Liver (tissue), 9 donors: Measurements from ENCODE around the gene KCNJ5. TPM values are rescaled to one million over a fixed set of nuclear protein-coding genes. Genes with fewer than 3 reads are reported as not detected.

ENCODE experiments used
- DNase-seq: peaks from one replicate; pipeline ENCODE4 v3.0.0-alpha.2; 2017; ENCODE audit warnings: low spot score
- H3K27ac ChIP-seq, 2 donors: one replicate each; pipeline ENCODE4 v1.7.0; 2013; ENCODE audit warnings: inconsistent platforms in 2 of 2, low read length in 2 of 2, control low read depth in 1 of 2, low read depth in 1 of 2, mild to moderate bottlenecking in 1 of 2
- H3K27me3 ChIP-seq, 4 donors: one replicate each; pipeline versions ENCODE4 v1.6.1 to v1.7.0; 2013; ENCODE audit warnings: low read length in 3 of 4, inconsistent platforms in 1 of 4, mild to moderate bottlenecking in 1 of 4, moderate library complexity in 1 of 4; ENCODE audit not compliant: control insufficient read depth in 4 of 4, insufficient read depth in 4 of 4
- H3K36me3 ChIP-seq, 4 donors: one replicate each; pipeline versions ENCODE4 v1.6.1 to v1.7.0; 2013; ENCODE audit warnings: low read length in 3 of 4, mild to moderate bottlenecking in 3 of 4, low read depth in 1 of 4, moderate library complexity in 1 of 4; ENCODE audit not compliant: control insufficient read depth in 4 of 4, insufficient read depth in 3 of 4
- H3K4me1 ChIP-seq, 4 donors: one replicate each; pipeline versions ENCODE4 v1.6.1 to v1.7.0; 2013; ENCODE audit warnings: low read length in 3 of 4, mild to moderate bottlenecking in 3 of 4, moderate library complexity in 1 of 4; ENCODE audit not compliant: control insufficient read depth in 4 of 4, insufficient read depth in 4 of 4
- H3K4me3 ChIP-seq, 3 donors: one replicate each; pipeline versions ENCODE4 v1.6.1 to v1.7.0; 2013; ENCODE audit warnings: low read length in 3 of 3, control low read depth in 1 of 3, low read depth in 1 of 3, mild to moderate bottlenecking in 1 of 3
- H3K9ac ChIP-seq, 2 donors: one replicate each; pipeline ENCODE4 v1.7.0; 2013; ENCODE audit warnings: low read length in 2 of 2, mild to moderate bottlenecking in 2 of 2, moderate library complexity in 2 of 2, control low read depth in 1 of 2, low read depth in 1 of 2
- H3K9me3 ChIP-seq, 4 donors: one replicate each; pipeline versions ENCODE4 v1.6.1 to v1.7.0; 2013; ENCODE audit warnings: low read length in 3 of 4; ENCODE audit not compliant: control insufficient read depth in 4 of 4
- CTCF ChIP-seq: fragments of 150-350 bp; IDR thresholded peaks from 2 replicates; pipeline ENCODE4 v1.5.1; 2017; ENCODE audit warnings: improper control_type of control experiment, low read depth, low read length; ENCODE audit not compliant: missing input control
- EGR1 ChIP-seq, 2 donors: IDR thresholded peaks; 2 replicates each; pipeline ENCODE4 v1.6.1; 2016 to 2018; ENCODE audit warnings: antibody characterized with exemption in 2 of 2, low read depth in 2 of 2
- FOXA1 ChIP-seq: IDR thresholded peaks from 2 replicates; pipeline ENCODE4 v1.6.1; 2016; ENCODE audit warnings: antibody characterized with exemption
- FOXA2 ChIP-seq: IDR thresholded peaks from 2 replicates; pipeline ENCODE4 v1.6.1; 2016; ENCODE audit warnings: antibody characterized with exemption
- GABPA ChIP-seq, 2 donors: IDR thresholded peaks in 1 of 2; conservative IDR thresholded peaks in 1 of 2; 2 replicates each; pipeline ENCODE4 v1.6.1; 2016; ENCODE audit warnings: antibody characterized with exemption in 2 of 2, mild to moderate bottlenecking in 1 of 2, moderate library complexity in 1 of 2
- HNF4A ChIP-seq, 2 donors: conservative IDR thresholded peaks; 2 replicates each; pipeline ENCODE4 v1.6.1; 2016; ENCODE audit warnings: antibody characterized with exemption in 2 of 2, mild to moderate bottlenecking in 2 of 2
- HNF4G ChIP-seq: IDR thresholded peaks from 2 replicates; pipeline ENCODE4 v1.6.1; 2016; ENCODE audit warnings: antibody characterized with exemption
- JUND ChIP-seq, 2 donors: IDR thresholded peaks; 2 replicates each; pipeline ENCODE4 v1.6.1; 2016; ENCODE audit warnings: antibody characterized with exemption in 2 of 2
- MAX ChIP-seq: IDR thresholded peaks from 2 replicates; pipeline ENCODE4 v1.6.1; 2016; ENCODE audit warnings: antibody characterized with exemption
- NR2F2 ChIP-seq: IDR thresholded peaks from 2 replicates; pipeline ENCODE4 v1.6.1; 2016; ENCODE audit warnings: antibody characterized with exemption
- RAD21 ChIP-seq, 2 donors: IDR thresholded peaks; 2 replicates each; pipeline ENCODE4 v1.6.1; 2016; ENCODE audit warnings: antibody characterized with exemption in 2 of 2, mild to moderate bottlenecking in 2 of 2
- REST ChIP-seq: IDR thresholded peaks from 2 replicates; pipeline ENCODE4 v1.6.1; 2016; ENCODE audit warnings: antibody characterized with exemption, mild to moderate bottlenecking
- RXRA ChIP-seq, 2 donors: IDR thresholded peaks; 2 replicates each; pipeline ENCODE4 v1.6.1; 2017 to 2018; ENCODE audit warnings: antibody characterized with exemption in 2 of 2, mild to moderate bottlenecking in 1 of 2
- SP1 ChIP-seq: IDR thresholded peaks from 2 replicates; pipeline ENCODE4 v1.6.1; 2018; ENCODE audit warnings: antibody characterized with exemption, mild to moderate bottlenecking
- TAF1 ChIP-seq: conservative IDR thresholded peaks from 2 replicates; pipeline ENCODE4 v1.6.1; 2016; ENCODE audit warnings: antibody characterized with exemption, mild to moderate bottlenecking
- YY1 ChIP-seq: IDR thresholded peaks from 2 replicates; pipeline ENCODE4 v1.6.1; 2016; ENCODE audit warnings: antibody characterized with exemption, mild to moderate bottlenecking
- WGBS: extraction: QIAGEN DNeasy Blood & Tissue Kit; methylation state at CpG from one replicate; pipeline ENCODE4 v1.1.7; 2013; 5-methylcytosine and 5-hydroxymethylcytosine counted together
- polyA plus RNA-seq, 2 donors: library from polyadenylated mRNA; stranded (reverse) in 1 of 2; unstranded in 1 of 2; fragments of 200-250 nt in 1 of 2; fragments of >200 nt in 1 of 2; fragmentation: Nextera tagmentation in 1 of 2; extraction: Ambion mirVana in 1 of 2; gene quantifications; one replicate each; pipeline versions ENCODE4 v1.2.1 to v1.2.3, GENCODE V29; 2013 to 2015
- total RNA-seq, 2 donors: library from RNA; depleted of rRNA; stranded (reverse); fragments of >200 nt; gene quantifications; one replicate each; pipeline ENCODE4 v1.2.3, GENCODE V29; 2014
- TF ChIP-seq, protein P1 (sequence below): IDR thresholded peaks from 2 replicates; pipeline ENCODE4 v1.6.1; 2016; ENCODE audit warnings: antibody characterized with exemption
- TF ChIP-seq, protein P2 (sequence below): IDR thresholded peaks from 2 replicates; pipeline ENCODE4 v1.6.1; 2016; ENCODE audit warnings: antibody characterized with exemption
- donor health status: healthy.
- donor health status: healthy.
- donor health status: healthy.
- donor health status: healthy.
- donor health status: healthy.

KCNJ5 gene
- total and polyA plus RNA-seq, 4 donors = 0.04 to 0.08 (median 0.06) TPM

DNA sequence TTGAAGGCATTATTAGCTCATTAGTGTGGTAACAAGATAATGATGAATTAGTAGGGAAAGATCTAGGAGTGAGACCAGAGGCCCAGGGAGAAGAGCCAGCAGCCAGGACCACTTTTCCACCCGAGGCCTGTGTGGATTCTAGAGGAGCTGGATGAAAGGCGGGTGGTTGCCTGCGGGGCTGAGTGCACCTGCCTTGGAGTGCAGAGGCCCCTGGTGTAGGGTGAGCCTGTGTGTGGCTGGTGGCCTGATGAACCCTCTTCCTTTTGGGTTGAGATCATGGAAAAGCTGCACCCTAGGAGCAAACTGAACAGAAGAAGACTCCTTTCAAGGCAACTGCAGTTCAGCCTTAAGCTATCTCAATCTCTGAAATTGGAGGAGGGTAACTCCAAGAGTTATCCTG is 57.4 kb downstream of the KCNJ5 start:
- Histone ChIP-seq H3K4me3 (no peak overlapping the region), H3K27ac (no peak overlapping the region), H3K4me1 (peaks cover 0 to 6% (median 6%) of the 10 kb centered on the region in 4 donors), H3K36me3 (no peaks in the 10 kb centered on the region), H3K9ac (no peak overlapping the region), H3K9me3 (no peaks in the 10 kb centered on the region), H3K27me3 (peaks cover 0 to 3% (median 1%) of the 10 kb centered on the region in 4 donors)
- 86% methylated on average over 3 of the region's 3 CpGs for WGBS
- TF ChIP-seq RXRA (IDR thresholded peaks at IDR 0.05) (no peak), RAD21 (IDR thresholded peaks at IDR 0.05) (peak in 1 of 2 donors; percentile 22)
- no peak for DNase-seq

- H3K27ac ChIP-seq = no peak overlapping the region
- DNase-seq = no peak
- WGBS = 39% methylated on average over 13 of the region's 13 CpGs
Observed at GRCh38 chr11:128949791-128950454, 58.8 kb downstream of the KCNJ5 start.

More at GRCh38 chr11:128949791-128950454, 58.8 kb downstream of the KCNJ5 start:
- H3K9me3 ChIP-seq = no peaks in the 10 kb centered on the region
- no peaks in the 10 kb centered on the region for H3K36me3 ChIP-seq
- H3K27me3 ChIP-seq = peaks cover 0 to 3% (median 1%) of the 10 kb centered on the region in 4 donors
- H3K9ac ChIP-seq = no peak overlapping the region
- peaks cover 0 to 6% (median 6%) of the 10 kb centered on the region in 4 donors for H3K4me1 ChIP-seq
- TF ChIP-seq YY1 (no peak), RAD21 (IDR thresholded peaks at IDR 0.05) (no peak), NR2F2 (no peak), JUND (IDR thresholded peaks at IDR 0.05) (peak in 1 of 2 donors; percentile 13), HNF4A (conservative IDR thresholded peaks at IDR 0.05) (peak; percentile 36 to 42), CTCF (no peak), GABPA (IDR thresholded peaks at IDR 0.05 in 1 of 2, conservative IDR thresholded peaks at IDR 0.05 in 1 of 2) (no peak), REST (no peak), TAF1 (no peak), FOXA2 (no peak), FOXA1 (no peak), SP1 (no peak), RXRA (IDR thresholded peaks at IDR 0.05) (peak; percentile 22 to 33), MAX (no peak), EGR1 (IDR thresholded peaks at IDR 0.05; ENCODE audit: low read depth in 2 of 2) (no peak), HNF4G (no peak)
- TF ChIP-seq, protein P1, sequence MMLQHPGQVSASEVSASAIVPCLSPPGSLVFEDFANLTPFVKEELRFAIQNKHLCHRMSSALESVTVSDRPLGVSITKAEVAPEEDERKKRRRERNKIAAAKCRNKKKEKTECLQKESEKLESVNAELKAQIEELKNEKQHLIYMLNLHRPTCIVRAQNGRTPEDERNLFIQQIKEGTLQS = no peak
- TF ChIP-seq, protein P2, sequence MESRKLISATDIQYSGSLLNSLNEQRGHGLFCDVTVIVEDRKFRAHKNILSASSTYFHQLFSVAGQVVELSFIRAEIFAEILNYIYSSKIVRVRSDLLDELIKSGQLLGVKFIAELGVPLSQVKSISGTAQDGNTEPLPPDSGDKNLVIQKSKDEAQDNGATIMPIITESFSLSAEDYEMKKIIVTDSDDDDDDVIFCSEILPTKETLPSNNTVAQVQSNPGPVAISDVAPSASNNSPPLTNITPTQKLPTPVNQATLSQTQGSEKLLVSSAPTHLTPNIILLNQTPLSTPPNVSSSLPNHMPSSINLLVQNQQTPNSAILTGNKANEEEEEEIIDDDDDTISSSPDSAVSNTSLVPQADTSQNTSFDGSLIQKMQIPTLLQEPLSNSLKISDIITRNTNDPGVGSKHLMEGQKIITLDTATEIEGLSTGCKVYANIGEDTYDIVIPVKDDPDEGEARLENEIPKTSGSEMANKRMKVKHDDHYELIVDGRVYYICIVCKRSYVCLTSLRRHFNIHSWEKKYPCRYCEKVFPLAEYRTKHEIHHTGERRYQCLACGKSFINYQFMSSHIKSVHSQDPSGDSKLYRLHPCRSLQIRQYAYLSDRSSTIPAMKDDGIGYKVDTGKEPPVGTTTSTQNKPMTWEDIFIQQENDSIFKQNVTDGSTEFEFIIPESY = no peak
- no peak overlapping the region for H3K4me3 ChIP-seq
